ENCODE measurements around the gene SCLT1. TPM values are rescaled to one million over a fixed set of nuclear protein-coding genes. Genes with fewer than 3 reads are reported as not detected.

Gene SCLT1
- total RNA-seq, 3 donors from 2014 or later: 11.5 to 23.6 (median 18.7) TPM

- Histone ChIP-seq H3K27me3 (no peaks in the 10 kb centered on the region), H3K36me3 (no peaks in the 10 kb centered on the region), H3K27ac (no peak overlapping the region), H3K4me1 (no peaks in the 10 kb centered on the region), H3K4me3 (no peak overlapping the region), H3K9me3 (peaks cover 56 to 93% of the 10 kb centered on the region in 2 donors)
- intact Hi-C loops (cut with DNase I; ENCODE audit: low total_unique reads): no loop called here
- DNase-seq (ENCODE audit: low spot score in 2 of 2): no peak
- TF ChIP-seq POLR2AphosphoS5 (IDR thresholded peaks at IDR 0.05): no peak
- no peak for TF ChIP-seq POLR2A (IDR thresholded peaks at IDR 0.05)
Observed at GRCh38 chr4:129059028-129059427, 34.3 kb downstream of the SCLT1 start.

- no peak for DNase-seq (ENCODE audit: low spot score in 2 of 2)
- no peak overlapping the region for H3K27ac ChIP-seq
- intact Hi-C loops (cut with DNase I; ENCODE audit: low total_unique reads): no loop called here
Observed at GRCh38 chr4:129046055-129046959, 47.0 kb downstream of the SCLT1 start.

GRCh38 chr4:129043523-129043922 lies 49.8 kb downstream of the SCLT1 start:
- Histone ChIP-seq H3K9me3 (no peaks in the 10 kb centered on the region), H3K27ac (no peak overlapping the region), H3K36me3 (no peaks in the 10 kb centered on the region), H3K4me3 (no peak overlapping the region), H3K4me1 (no peaks in the 10 kb centered on the region), H3K27me3 (no peaks in the 10 kb centered on the region)
- TF ChIP-seq CTCF (IDR thresholded peaks at IDR 0.05) (no peak), POLR2A (IDR thresholded peaks at IDR 0.05) (no peak), POLR2AphosphoS5 (IDR thresholded peaks at IDR 0.05) (no peak)
- no peak for DNase-seq (ENCODE audit: low spot score in 2 of 2)
- intact Hi-C loops (cut with DNase I; ENCODE audit: low total_unique reads): no loop called here

More at GRCh38 chr4:129046055-129046959, 47.0 kb downstream of the SCLT1 start:
- Histone ChIP-seq H3K4me3 (no peak overlapping the region), H3K4me1 (no peaks in the 10 kb centered on the region), H3K36me3 (no peaks in the 10 kb centered on the region), H3K9me3 (peaks cover 11 to 17% of the 10 kb centered on the region in 2 donors), H3K27me3 (no peaks in the 10 kb centered on the region)
- TF ChIP-seq POLR2A (IDR thresholded peaks at IDR 0.05): no peak
- no peak for TF ChIP-seq CTCF (IDR thresholded peaks at IDR 0.05)
- TF ChIP-seq POLR2AphosphoS5 (IDR thresholded peaks at IDR 0.05): no peak

- no peaks in the 10 kb centered on the region for H3K27me3 ChIP-seq
- no peaks in the 10 kb centered on the region for H3K4me1 ChIP-seq
- no peak for DNase-seq (ENCODE audit: low spot score in 2 of 2)
- TF ChIP-seq POLR2AphosphoS5 (IDR thresholded peaks at IDR 0.05): no peak
- no peak for TF ChIP-seq POLR2A (IDR thresholded peaks at IDR 0.05)
- no peak for TF ChIP-seq CTCF (IDR thresholded peaks at IDR 0.05)
- H3K36me3 ChIP-seq: no peaks in the 10 kb centered on the region
- H3K27ac ChIP-seq: no peak overlapping the region
- intact Hi-C loops (cut with DNase I; ENCODE audit: low total_unique reads): no loop called here
- H3K4me3 ChIP-seq: no peak overlapping the region
- no peaks in the 10 kb centered on the region for H3K9me3 ChIP-seq
Observed at GRCh38 chr4:129040471-129040870, 52.9 kb downstream of the SCLT1 start.

GRCh38 chr4:129037093-129037492 lies 56.2 kb downstream of the SCLT1 start:
- H3K9me3 ChIP-seq: peaks cover 0 to 2% of the 10 kb centered on the region in 2 donors
- no peaks in the 10 kb centered on the region for H3K36me3 ChIP-seq
- no peak overlapping the region for H3K27ac ChIP-seq
- intact Hi-C loops (cut with DNase I; ENCODE audit: low total_unique reads): no loop called here
- H3K4me1 ChIP-seq: no peaks in the 10 kb centered on the region
- H3K27me3 ChIP-seq: no peaks in the 10 kb centered on the region
- DNase-seq (ENCODE audit: low spot score in 2 of 2): no peak
- no peak for TF ChIP-seq POLR2AphosphoS5 (IDR thresholded peaks at IDR 0.05)
- TF ChIP-seq CTCF (IDR thresholded peaks at IDR 0.05): no peak
- no peak overlapping the region for H3K4me3 ChIP-seq

Data from breast epithelium (tissue), 4 donors.